ENCODE results near the gene ATL2. TPM values are rescaled to one million over a fixed set of nuclear protein-coding genes. Genes with fewer than 3 reads are reported as not detected.

The ATL2 gene
- total and polyA plus RNA-seq, 8 donors: 8.4 to 30.1 (median 19.2) TPM

DNA sequence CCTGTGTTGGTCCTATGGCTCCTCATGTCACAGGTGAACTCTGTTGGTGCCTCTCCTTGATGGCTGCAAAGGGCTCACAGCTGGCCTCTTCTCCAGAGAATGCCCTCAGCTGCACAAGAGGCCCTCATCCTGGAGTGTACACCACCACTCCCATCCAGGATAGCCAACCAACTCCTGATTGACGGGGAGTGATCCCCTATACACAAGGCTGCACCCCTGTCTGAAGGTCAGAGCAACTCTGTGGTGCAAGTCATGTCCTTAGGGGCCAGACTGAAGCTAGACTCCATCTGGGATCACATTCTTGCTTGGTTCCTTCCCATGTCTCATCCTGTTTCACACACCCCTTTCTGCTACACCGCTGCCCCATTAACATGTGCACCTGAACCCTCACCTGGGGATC lies 41.7 kb upstream of the ATL2 start:
- WGBS, 2 donors: 91 to 92% methylated on average over 2 of the region's 2 CpGs
- no peak for FAIRE-seq
- intact Hi-C loops (cut with DNase I): no loop called here

DNA sequence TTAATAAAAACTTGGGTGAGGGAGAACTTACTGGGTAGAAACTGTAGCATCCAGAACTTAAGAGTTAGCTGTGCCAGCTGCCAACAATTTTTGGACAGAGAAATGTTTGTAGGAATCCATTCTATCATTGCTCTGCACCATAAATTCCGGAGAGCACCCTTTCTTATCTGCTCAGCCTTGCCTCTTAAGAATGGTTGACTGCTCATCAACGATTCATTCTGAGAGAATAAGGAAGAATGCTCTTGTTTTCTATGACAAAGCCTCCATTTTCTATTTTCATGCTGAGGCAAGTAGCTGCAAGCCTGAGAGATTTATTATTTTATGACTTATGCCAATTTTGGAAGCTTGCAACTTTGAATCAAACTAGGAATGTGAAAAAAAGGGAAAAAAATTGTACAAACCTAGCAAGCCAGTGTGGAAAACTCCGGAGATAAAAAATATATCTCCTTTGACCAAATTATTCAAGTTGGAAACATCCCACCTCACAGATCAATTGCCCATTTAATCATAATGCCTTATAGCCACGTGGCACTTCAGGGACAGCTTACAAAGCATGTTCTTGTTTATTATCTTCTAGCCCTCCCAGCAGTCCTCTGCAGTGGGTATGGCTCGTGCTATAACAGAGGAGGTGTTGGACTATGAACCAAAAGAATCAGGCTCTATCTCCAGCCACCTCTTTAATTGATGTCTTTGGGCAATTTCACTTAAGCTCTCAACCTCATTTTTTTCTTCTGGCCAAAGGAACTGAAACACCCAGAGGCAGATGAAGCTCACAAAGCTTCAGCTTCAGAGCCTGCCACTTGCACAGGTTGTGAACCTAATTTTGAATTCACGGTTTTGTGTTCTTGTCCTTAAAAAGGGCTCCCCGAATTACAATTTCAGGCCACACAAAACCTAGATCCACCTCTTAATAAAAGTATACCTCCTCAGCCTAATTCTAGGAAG lies 40.9 kb upstream of the ATL2 start:
- DNase-seq (no peak), ATAC-seq (peak in 2 of 4 donors; percentile 49 to 66), FAIRE-seq (no peak)
- TF ChIP-seq, protein P1, sequence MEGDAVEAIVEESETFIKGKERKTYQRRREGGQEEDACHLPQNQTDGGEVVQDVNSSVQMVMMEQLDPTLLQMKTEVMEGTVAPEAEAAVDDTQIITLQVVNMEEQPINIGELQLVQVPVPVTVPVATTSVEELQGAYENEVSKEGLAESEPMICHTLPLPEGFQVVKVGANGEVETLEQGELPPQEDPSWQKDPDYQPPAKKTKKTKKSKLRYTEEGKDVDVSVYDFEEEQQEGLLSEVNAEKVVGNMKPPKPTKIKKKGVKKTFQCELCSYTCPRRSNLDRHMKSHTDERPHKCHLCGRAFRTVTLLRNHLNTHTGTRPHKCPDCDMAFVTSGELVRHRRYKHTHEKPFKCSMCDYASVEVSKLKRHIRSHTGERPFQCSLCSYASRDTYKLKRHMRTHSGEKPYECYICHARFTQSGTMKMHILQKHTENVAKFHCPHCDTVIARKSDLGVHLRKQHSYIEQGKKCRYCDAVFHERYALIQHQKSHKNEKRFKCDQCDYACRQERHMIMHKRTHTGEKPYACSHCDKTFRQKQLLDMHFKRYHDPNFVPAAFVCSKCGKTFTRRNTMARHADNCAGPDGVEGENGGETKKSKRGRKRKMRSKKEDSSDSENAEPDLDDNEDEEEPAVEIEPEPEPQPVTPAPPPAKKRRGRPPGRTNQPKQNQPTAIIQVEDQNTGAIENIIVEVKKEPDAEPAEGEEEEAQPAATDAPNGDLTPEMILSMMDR (IDR thresholded peaks at IDR 0.05): no peak
- Histone ChIP-seq H3K4me3 (no peak overlapping the region), H3K27me3 (no peaks in the 10 kb centered on the region), H3K9me3 (no peaks in the 10 kb centered on the region), H3K36me3 (no peaks in the 10 kb centered on the region), H3K27ac (no peak overlapping the region), H3K4me1 (no peaks in the 10 kb centered on the region)
- 40 to 41% methylated on average over 7 of the region's 7 CpGs for WGBS, 2 donors
- intact Hi-C loops (cut with DNase I): no loop called here

More for the DNA sequence above, 41.7 kb upstream of the ATL2 start:
- DNase-seq (no peak), ATAC-seq (no peak)
- Histone ChIP-seq H3K4me1 (no peaks in the 10 kb centered on the region), H3K27ac (no peak overlapping the region), H3K27me3 (no peaks in the 10 kb centered on the region), H3K4me3 (no peak overlapping the region), H3K36me3 (no peaks in the 10 kb centered on the region), H3K9me3 (no peaks in the 10 kb centered on the region)
- TF ChIP-seq, protein P1 (IDR thresholded peaks at IDR 0.05): no peak

DNA sequence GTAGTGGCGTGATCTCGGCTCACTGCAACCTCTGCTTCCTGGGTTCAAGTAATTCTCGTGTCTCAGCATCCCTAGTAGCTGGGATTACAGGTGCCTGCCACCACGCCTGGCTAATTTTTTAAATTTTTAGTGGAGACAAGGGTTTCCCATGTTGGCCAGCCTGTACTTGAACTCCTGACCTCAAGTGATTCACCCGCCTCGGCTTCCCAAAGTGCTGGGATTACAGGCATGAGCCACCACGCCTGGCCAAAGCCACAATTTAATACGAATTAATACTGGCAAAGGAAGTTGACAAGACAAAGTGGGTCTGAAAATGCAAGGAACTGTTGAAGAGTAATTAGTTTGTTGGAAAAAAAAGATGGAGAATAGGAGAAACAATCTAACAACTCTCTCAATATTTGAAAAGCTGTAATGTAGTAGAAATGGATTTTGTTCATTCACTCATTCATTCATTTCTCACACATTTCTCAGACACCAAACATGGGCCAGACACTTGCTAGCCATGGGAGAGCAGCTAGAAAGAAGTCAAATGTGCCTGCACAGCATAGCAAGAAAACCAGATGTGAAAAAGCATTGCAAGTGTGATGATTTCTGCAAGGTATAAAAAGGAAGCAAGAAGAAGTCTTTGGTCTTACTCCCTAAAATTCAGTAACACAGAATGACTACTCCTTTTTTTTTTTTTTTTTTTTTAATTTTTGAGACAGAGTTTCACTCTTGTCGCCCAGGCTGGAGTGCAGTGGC lies 39.4 kb upstream of the ATL2 start:
- WGBS, 2 donors: 69 to 86% methylated on average over 9 of the region's 9 CpGs
- FAIRE-seq: no peak
- TF ChIP-seq, protein P1 (IDR thresholded peaks at IDR 0.05): no peak
- ATAC-seq: no peak
- H3K27ac ChIP-seq: no peak overlapping the region
- H3K36me3 ChIP-seq: no peaks in the 10 kb centered on the region
- H3K4me1 ChIP-seq: no peaks in the 10 kb centered on the region
- no peak overlapping the region for H3K4me3 ChIP-seq
- no peak for DNase-seq
- no peaks in the 10 kb centered on the region for H3K27me3 ChIP-seq
- H3K9me3 ChIP-seq: no peaks in the 10 kb centered on the region
- intact Hi-C loops (cut with DNase I): no loop called here

DNA sequence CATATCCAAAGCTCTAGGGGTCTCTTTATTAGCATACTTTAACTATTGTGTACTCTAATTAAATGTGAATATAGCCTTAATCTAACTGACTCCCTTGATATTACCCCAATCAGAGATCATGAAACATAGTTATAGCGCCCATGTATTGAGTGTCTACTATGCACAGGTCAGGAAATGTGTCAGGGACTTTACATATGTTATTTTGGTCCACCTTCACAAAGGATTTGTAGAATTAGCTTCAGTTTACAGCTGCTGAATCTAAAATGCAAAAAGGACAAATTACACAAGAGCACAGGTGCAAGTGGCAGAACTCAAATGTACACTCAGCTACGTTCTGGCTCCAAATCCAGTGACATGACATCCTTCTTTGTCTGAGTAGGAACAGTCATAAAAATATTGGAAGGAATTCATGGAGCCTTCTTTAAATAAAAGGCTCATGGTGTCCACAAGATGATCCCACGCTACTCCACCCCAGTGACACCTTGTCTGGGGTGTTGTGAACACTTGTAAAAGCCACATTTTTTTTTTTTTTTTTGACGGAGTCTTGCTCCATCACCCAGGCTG lies 38.7 kb upstream of the ATL2 start:
- 77 to 87% methylated on average over 4 of the region's 4 CpGs for whole genome bisulfite sequencing, 2 donors
- TF ChIP-seq, protein P1 (IDR thresholded peaks at IDR 0.05): no peak
- ATAC-seq (no peak), DNase-seq (no peak), FAIRE-seq (no peak)
- Histone ChIP-seq H3K27ac (no peak overlapping the region), H3K4me1 (no peaks in the 10 kb centered on the region), H3K9me3 (no peaks in the 10 kb centered on the region), H3K4me3 (no peak overlapping the region), H3K27me3 (no peaks in the 10 kb centered on the region), H3K36me3 (no peaks in the 10 kb centered on the region)
- intact Hi-C loops (cut with DNase I): no loop called here
